Measurements from ENCODE around the gene PRPF19. TPM values are rescaled to one million over a fixed set of nuclear protein-coding genes. Genes with fewer than 3 reads are reported as not detected.

PRPF19 gene
- total and polyA plus RNA-seq, 2 of the 13 experiments (the other 11 are each of a cell fraction or from before 2014, with no cell fraction given): 27.4 to 91.1 TPM

DNA sequence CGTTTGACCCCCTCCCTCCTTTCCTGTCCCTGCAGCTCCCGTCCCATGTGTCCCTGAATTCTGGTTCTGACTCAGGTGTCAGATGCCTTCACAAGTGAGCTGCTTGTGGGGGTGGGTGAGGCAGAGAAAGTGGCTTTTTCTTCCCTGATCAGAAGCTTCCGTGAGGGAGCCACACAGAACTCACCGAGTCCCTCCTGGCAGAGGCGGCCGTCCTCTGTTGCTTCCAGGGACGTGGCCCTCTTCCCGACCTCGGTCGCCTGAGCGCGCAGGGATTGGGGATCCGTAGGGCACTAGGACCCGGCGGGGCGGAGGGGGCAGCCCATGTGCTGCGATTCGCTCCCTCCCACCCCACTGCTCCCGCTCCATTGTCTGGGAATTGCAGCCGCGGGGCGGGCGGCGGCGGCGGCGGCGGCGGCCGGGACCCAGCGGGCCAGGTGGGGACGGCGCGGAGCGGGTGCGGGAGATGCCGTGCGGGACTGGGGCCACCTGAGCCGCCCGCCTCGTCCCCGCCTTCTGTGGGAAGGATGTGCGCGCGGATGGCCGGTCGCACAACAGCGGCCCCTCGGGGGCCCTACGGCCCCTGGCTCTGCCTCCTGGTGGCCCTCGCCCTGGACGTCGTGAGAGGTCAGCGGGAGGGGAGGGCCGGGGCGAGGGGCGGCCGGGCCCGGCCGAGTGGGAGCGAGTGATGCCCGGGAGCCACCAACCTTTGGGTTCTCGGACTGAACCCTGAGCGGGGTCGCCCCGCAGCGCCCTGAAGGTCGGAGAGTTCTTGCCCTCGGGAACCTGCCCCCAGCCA is 17.9 kb upstream of the PRPF19 start, which contains the start of gene TMEM132A (continued):
- TF ChIP-seq, protein P1, sequence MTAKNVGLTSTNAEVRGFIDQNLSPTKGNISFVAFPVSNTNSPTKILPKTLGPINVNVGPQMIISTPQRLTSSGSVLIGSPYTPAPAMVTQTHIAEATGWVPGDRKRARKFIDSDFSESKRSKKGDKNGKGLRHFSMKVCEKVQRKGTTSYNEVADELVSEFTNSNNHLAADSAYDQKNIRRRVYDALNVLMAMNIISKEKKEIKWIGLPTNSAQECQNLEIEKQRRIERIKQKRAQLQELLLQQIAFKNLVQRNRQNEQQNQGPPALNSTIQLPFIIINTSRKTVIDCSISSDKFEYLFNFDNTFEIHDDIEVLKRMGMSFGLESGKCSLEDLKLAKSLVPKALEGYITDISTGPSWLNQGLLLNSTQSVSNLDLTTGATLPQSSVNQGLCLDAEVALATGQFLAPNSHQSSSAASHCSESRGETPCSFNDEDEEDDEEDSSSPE (CRISPR knock-in tag; IDR thresholded peaks at IDR 0.05): peak; percentile 84
- TF ChIP-seq DNMT1 (CRISPR knock-in tag; IDR thresholded peaks at IDR 0.05): no peak
- TF ChIP-seq, protein P2, sequence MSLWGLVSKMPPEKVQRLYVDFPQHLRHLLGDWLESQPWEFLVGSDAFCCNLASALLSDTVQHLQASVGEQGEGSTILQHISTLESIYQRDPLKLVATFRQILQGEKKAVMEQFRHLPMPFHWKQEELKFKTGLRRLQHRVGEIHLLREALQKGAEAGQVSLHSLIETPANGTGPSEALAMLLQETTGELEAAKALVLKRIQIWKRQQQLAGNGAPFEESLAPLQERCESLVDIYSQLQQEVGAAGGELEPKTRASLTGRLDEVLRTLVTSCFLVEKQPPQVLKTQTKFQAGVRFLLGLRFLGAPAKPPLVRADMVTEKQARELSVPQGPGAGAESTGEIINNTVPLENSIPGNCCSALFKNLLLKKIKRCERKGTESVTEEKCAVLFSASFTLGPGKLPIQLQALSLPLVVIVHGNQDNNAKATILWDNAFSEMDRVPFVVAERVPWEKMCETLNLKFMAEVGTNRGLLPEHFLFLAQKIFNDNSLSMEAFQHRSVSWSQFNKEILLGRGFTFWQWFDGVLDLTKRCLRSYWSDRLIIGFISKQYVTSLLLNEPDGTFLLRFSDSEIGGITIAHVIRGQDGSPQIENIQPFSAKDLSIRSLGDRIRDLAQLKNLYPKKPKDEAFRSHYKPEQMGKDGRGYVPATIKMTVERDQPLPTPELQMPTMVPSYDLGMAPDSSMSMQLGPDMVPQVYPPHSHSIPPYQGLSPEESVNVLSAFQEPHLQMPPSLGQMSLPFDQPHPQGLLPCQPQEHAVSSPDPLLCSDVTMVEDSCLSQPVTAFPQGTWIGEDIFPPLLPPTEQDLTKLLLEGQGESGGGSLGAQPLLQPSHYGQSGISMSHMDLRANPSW (CRISPR knock-in tag; IDR thresholded peaks at IDR 0.05; ENCODE audit: borderline replicate concordance): no peak
- no peak for TF ChIP-seq DPF2 (CRISPR knock-in tag; IDR thresholded peaks at IDR 0.05; ENCODE audit: borderline replicate concordance, low read depth)
- no peak for TF ChIP-seq NCOA5 (CRISPR knock-in tag; IDR thresholded peaks at IDR 0.05)
- peak; percentile 39; the same call in 1 of the 2 replicates for TF ChIP-seq NR2C2 (CRISPR knock-in tag; IDR thresholded peaks at IDR 0.05; ENCODE audit: borderline replicate concordance)
- TF ChIP-seq ZNF652 (CRISPR knock-in tag; IDR thresholded peaks at IDR 0.05; ENCODE audit: borderline replicate concordance, low read depth): no peak
- TF ChIP-seq, protein P3, sequence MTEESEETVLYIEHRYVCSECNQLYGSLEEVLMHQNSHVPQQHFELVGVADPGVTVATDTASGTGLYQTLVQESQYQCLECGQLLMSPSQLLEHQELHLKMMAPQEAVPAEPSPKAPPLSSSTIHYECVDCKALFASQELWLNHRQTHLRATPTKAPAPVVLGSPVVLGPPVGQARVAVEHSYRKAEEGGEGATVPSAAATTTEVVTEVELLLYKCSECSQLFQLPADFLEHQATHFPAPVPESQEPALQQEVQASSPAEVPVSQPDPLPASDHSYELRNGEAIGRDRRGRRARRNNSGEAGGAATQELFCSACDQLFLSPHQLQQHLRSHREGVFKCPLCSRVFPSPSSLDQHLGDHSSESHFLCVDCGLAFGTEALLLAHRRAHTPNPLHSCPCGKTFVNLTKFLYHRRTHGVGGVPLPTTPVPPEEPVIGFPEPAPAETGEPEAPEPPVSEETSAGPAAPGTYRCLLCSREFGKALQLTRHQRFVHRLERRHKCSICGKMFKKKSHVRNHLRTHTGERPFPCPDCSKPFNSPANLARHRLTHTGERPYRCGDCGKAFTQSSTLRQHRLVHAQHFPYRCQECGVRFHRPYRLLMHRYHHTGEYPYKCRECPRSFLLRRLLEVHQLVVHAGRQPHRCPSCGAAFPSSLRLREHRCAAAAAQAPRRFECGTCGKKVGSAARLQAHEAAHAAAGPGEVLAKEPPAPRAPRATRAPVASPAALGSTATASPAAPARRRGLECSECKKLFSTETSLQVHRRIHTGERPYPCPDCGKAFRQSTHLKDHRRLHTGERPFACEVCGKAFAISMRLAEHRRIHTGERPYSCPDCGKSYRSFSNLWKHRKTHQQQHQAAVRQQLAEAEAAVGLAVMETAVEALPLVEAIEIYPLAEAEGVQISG (CRISPR knock-in tag; IDR thresholded peaks at IDR 0.05): peak; percentile 80
- no peak for TF ChIP-seq RELA (CRISPR knock-in tag; IDR thresholded peaks at IDR 0.05)
- no peak for TF ChIP-seq ZNF264 (CRISPR knock-in tag; IDR thresholded peaks at IDR 0.05)
- TF ChIP-seq KDM3A (CRISPR knock-in tag; IDR thresholded peaks at IDR 0.05; ENCODE audit: low read depth): peak; percentile 71; the same call in 1 of the 2 replicates
- 0 out of 2 replicates have a peak, but pooled peaks have one; percentile 58 for TF ChIP-seq ZFP82 (CRISPR knock-in tag; IDR thresholded peaks at IDR 0.05; ENCODE audit: borderline replicate concordance)
- no peak for TF ChIP-seq GZF1 (CRISPR knock-in tag; IDR thresholded peaks at IDR 0.05)
- 0 out of 2 replicates have a peak, but pooled peaks have one; percentile 19 for TF ChIP-seq ZNF263 (CRISPR knock-in tag; IDR thresholded peaks at IDR 0.05)
- TF ChIP-seq, protein P4, sequence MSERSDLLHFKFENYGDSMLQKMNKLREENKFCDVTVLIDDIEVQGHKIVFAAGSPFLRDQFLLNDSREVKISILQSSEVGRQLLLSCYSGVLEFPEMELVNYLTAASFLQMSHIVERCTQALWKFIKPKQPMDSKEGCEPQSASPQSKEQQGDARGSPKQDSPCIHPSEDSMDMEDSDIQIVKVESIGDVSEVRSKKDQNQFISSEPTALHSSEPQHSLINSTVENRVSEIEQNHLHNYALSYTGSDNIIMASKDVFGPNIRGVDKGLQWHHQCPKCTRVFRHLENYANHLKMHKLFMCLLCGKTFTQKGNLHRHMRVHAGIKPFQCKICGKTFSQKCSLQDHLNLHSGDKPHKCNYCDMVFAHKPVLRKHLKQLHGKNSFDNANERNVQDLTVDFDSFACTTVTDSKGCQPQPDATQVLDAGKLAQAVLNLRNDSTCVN (CRISPR knock-in tag; IDR thresholded peaks at IDR 0.05; ENCODE audit: borderline replicate concordance): no peak
- TF ChIP-seq, protein P5, sequence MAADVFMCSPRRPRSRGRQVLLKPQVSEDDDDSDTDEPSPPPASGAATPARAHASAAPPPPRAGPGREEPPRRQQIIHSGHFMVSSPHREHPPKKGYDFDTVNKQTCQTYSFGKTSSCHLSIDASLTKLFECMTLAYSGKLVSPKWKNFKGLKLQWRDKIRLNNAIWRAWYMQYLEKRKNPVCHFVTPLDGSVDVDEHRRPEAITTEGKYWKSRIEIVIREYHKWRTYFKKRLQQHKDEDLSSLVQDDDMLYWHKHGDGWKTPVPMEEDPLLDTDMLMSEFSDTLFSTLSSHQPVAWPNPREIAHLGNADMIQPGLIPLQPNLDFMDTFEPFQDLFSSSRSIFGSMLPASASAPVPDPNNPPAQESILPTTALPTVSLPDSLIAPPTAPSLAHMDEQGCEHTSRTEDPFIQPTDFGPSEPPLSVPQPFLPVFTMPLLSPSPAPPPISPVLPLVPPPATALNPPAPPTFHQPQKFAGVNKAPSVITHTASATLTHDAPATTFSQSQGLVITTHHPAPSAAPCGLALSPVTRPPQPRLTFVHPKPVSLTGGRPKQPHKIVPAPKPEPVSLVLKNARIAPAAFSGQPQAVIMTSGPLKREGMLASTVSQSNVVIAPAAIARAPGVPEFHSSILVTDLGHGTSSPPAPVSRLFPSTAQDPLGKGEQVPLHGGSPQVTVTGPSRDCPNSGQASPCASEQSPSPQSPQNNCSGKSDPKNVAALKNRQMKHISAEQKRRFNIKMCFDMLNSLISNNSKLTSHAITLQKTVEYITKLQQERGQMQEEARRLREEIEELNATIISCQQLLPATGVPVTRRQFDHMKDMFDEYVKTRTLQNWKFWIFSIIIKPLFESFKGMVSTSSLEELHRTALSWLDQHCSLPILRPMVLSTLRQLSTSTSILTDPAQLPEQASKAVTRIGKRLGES (CRISPR knock-in tag; IDR thresholded peaks at IDR 0.05; ENCODE audit: borderline replicate concordance): no peak
- no peak for TF ChIP-seq MED8 (CRISPR knock-in tag; IDR thresholded peaks at IDR 0.05; ENCODE audit: insufficient replicate concordance)
- TF ChIP-seq HDAC2 (CRISPR knock-in tag; IDR thresholded peaks at IDR 0.05): 0 out of 2 replicates have a peak, but pooled peaks have one; percentile 52

Measured in HepG2 (cell line).